ENCODE measurements around the gene NAA10. TPM values are rescaled to one million over a fixed set of nuclear protein-coding genes. Genes with fewer than 3 reads are reported as not detected.
A peak's percentile ranks its signal among the peaks of the same experiment; 100 is the strongest.

NAA10 gene
- total and polyA plus RNA-seq, 2 of the 13 experiments (the other 11 are each of a cell fraction or from before 2014, with no cell fraction given): 49.2 to 51.7 TPM

GRCh38 chrX:153948847-153949805, 14.3 kb upstream of the NAA10 start:
- FAIRE-seq: no peak

More at GRCh38 chrX:153948847-153949805, 14.3 kb upstream of the NAA10 start:
- DNase-seq (ENCODE audit: low spot score): no peak
- POLR2A ChIA-PET: interaction anchor here (2.1 to 5.8 kb wide), 3 partner anchors 21 to 185 kb away, joined by 6 to 82 read pairs (median 9); partner anchors contain the start of gene PLXNB3
- in situ Hi-C loops (cut with HindIII; ENCODE audit: extremely low pct_ligation_motif_present, low pct_unique_long_range_greater_than_20kb): no loop called here
- CTCF ChIA-PET (ENCODE audit: low intra/inter-chr PET ratio, low total read pairs): interaction anchor here (3.6 kb wide), 1 partner anchor 25 kb away, joined by 29 read pairs; no protein-coding TSS in a partner anchor
- Histone ChIP-seq H3K4me1 (ENCODE audit: insufficient read depth, low read length) (peaks cover 47% of the 10 kb centered on the region), H3K36me3 (replicated peaks in 1 of 2; ENCODE audit: control insufficient read depth in 1 of 2, insufficient read depth in 2 of 2, low read length in 2 of 2) (peaks cover 10 to 33% of the 10 kb centered on the region in 2 experiments; a peak in 4 of 5 replicates), H3K27me3 (ENCODE audit: control insufficient read depth in 1 of 2, insufficient read depth in 2 of 2, low read length in 2 of 2) (no peaks in the 10 kb centered on the region), H2AFZ (ENCODE audit: low read length) (no peak overlapping the region), H3K27ac (ENCODE audit: extremely low read length, insufficient read depth, low read length) (peak overlapping the region; percentile 72), H3K9ac (ENCODE audit: insufficient read depth, low read depth, low read length) (no peak overlapping the region), H4K20me1 (ENCODE audit: insufficient read depth, low read length) (no peaks in the 10 kb centered on the region), H3K79me2 (ENCODE audit: insufficient read depth, low read length) (no peaks in the 10 kb centered on the region), H3K4me3 (replicated peaks in 1 of 3; ENCODE audit: insufficient read depth in 1 of 3, low read depth in 2 of 3, low read length in 3 of 3) (no peak overlapping the region), H3K4me2 (ENCODE audit: low read depth, low read length) (no peak overlapping the region), H3K9me3 (ENCODE audit: low read length) (no peaks in the 10 kb centered on the region)
- ATAC-seq: no peak
- TF ChIP-seq ZBTB33 (CRISPR knock-in tag; IDR thresholded peaks at IDR 0.05) (0 out of 2 replicates have a peak, but pooled peaks have one; percentile 18), HNRNPL (IDR thresholded peaks at IDR 0.05; ENCODE audit: low read depth, low read length) (0 out of 2 replicates have a peak, but pooled peaks have one; percentile 31), ZNF850 (CRISPR knock-in tag; conservative IDR thresholded peaks at IDR 0.05) (no peak), AGO1 (IDR thresholded peaks at IDR 0.05; ENCODE audit: low read depth, low read length, poor library complexity, severe bottlenecking) (peak; percentile 12), FOXM1 (CRISPR knock-in tag; IDR thresholded peaks at IDR 0.05) (no peak), ZNF30 (CRISPR knock-in tag; IDR thresholded peaks at IDR 0.05) (no peak), ERF (CRISPR knock-in tag; IDR thresholded peaks at IDR 0.05) (no peak)
- WGBS (ENCODE audit: low lambda C conversion rate): 88% methylated on average over 15 of the region's 30 CpGs
- BruUV-seq (replicated peaks): no TSS peak
- intact Hi-C loops (cut with micrococcal nuclease; ENCODE audit: unreplicated experiment): loop anchor here (10.0 kb wide), 1 partner anchor 184 kb away; the partner anchor contains the start of gene PLXNB3
